VCaP (cell line): ENCODE data around the gene LINC00237.

ENCODE experiments used
- H3K27ac ChIP-seq: fragments of 450-650 bp; 2 replicates; pipeline ENCODE4 v1.5.1; 2017
- CTCF ChIP-seq: fragments of 450-650 bp; conservative IDR thresholded peaks from 2 replicates; pipeline ENCODE4 v1.5.1; 2017; ENCODE audit warnings: mild to moderate bottlenecking, moderate library complexity

LINC00237 gene

GRCh38 chr20:21111416-21111815, 5.3 kb upstream of the LINC00237 start:
- no peak overlapping the region for H3K27ac ChIP-seq
- TF ChIP-seq CTCF, result no peak

GRCh38 chr20:21110811-21111210, 4.7 kb upstream of the LINC00237 start:
- no peak overlapping the region for H3K27ac ChIP-seq
- no peak for TF ChIP-seq CTCF

- no peak for TF ChIP-seq CTCF
Measured at GRCh38 chr20:21109144-21109543, 3.0 kb upstream of the LINC00237 start.

GRCh38 chr20:21105429-21106170, 558 bp downstream of the LINC00237 start:
- TF ChIP-seq CTCF, result no peak
- H3K27ac ChIP-seq, result no peak overlapping the region

More at GRCh38 chr20:21109144-21109543, 3.0 kb upstream of the LINC00237 start:
- H3K27ac ChIP-seq, result no peak overlapping the region

GRCh38 chr20:21104921-21105320, 1.2 kb downstream of the LINC00237 start:
- no peak overlapping the region for H3K27ac ChIP-seq
- no peak for TF ChIP-seq CTCF

GRCh38 chr20:21104466-21104761, 1.7 kb downstream of the LINC00237 start:
- H3K27ac ChIP-seq, result no peak overlapping the region
- TF ChIP-seq CTCF, result no peak

GRCh38 chr20:21103582-21104465, 2.3 kb downstream of the LINC00237 start:
- no peak overlapping the region for H3K27ac ChIP-seq
- TF ChIP-seq CTCF, result no peak
